Neural cell (in vitro differentiated cells): ENCODE data around the gene DIP2C. TPM values are rescaled to one million over a fixed set of nuclear protein-coding genes. Genes with fewer than 3 reads are reported as not detected.

Experiments
- H2AFZ ChIP-seq: fragments of 200-600, 300-800 bp; sonication (generic), shearing (Covaris generic); 2 replicates; pipeline ENCODE4 v1.6.0; 2014; ENCODE audit warnings: low read depth, mild to moderate bottlenecking, antibody characterized with exemption, low read length, moderate library complexity
- H3F3A ChIP-seq: fragments of 200-600 bp; shearing (Covaris generic); 2 replicates; pipeline ENCODE4 v1.6.1; 2016; ENCODE audit warnings: mild to moderate bottlenecking, moderate library complexity, mixed read lengths, antibody characterized with exemption, low read length; ENCODE audit not compliant: insufficient read depth, poor library complexity, severe bottlenecking
- H3K27ac ChIP-seq: fragments of 200-600, 300-800 bp; sonication (generic), shearing (Covaris generic); 2 replicates; pipeline ENCODE4 v1.5.1; 2014; ENCODE audit warnings: mild to moderate bottlenecking, low read length, moderate library complexity
- H3K27me3 ChIP-seq: fragments of 300-800, 200-600 bp; sonication (generic), shearing (Covaris generic); 2 replicates; pipeline ENCODE4 v1.6.0; 2014; ENCODE audit warnings: mild to moderate bottlenecking, low read depth, low read length, moderate library complexity; ENCODE audit not compliant: insufficient read depth
- H3K36me3 ChIP-seq: fragments of 300-800, 200-600 bp; sonication (generic), shearing (Covaris generic); 2 replicates; pipeline ENCODE4 v1.5.1; 2014; ENCODE audit warnings: mild to moderate bottlenecking, antibody characterized with exemption, low read length, moderate library complexity; ENCODE audit not compliant: insufficient read depth
- H3K4me2 ChIP-seq: fragments of 300-800, 200-600 bp; sonication (generic), shearing (Covaris generic); 2 replicates; pipeline ENCODE4 v1.6.0; 2014; ENCODE audit warnings: mild to moderate bottlenecking, low read length
- H3K4me3 ChIP-seq: fragments of 300-800, 200-600 bp; sonication (generic), shearing (Covaris generic); 2 replicates; pipeline ENCODE4 v1.5.1; 2014; ENCODE audit warnings: mild to moderate bottlenecking, low read length, moderate library complexity
- H3K79me2 ChIP-seq: fragments of 200-600 bp; shearing (Covaris generic); replicated peaks from 2 replicates; pipeline ENCODE4 v1.6.0; 2014; ENCODE audit warnings: mild to moderate bottlenecking, low read length, moderate library complexity; ENCODE audit not compliant: insufficient read depth
- H3K9ac ChIP-seq: fragments of 300-800, 200-600 bp; sonication (generic), shearing (Covaris generic); 2 replicates; pipeline ENCODE4 v1.6.1; 2016; ENCODE audit warnings: mild to moderate bottlenecking, low read length, mixed read lengths
- H3K9me2 ChIP-seq: fragments of 200-600 bp; shearing (Covaris generic); 2 replicates; pipeline ENCODE4 v1.6.1; 2016; ENCODE audit warnings: mild to moderate bottlenecking, low read length, mixed read lengths; ENCODE audit not compliant: insufficient read depth
- H3K9me3 ChIP-seq: fragments of 200-600, 300-800 bp; sonication (generic), shearing (Covaris generic); 2 replicates; pipeline ENCODE4 v1.6.1; 2016; ENCODE audit warnings: mild to moderate bottlenecking, mixed run types, low read length, moderate library complexity, mixed read lengths
- H4K20me1 ChIP-seq: fragments of 200-600 bp; shearing (Covaris generic); 2 replicates; pipeline ENCODE4 v1.6.1; 2016; ENCODE audit warnings: mild to moderate bottlenecking, mixed run types; ENCODE audit not compliant: insufficient read depth
- EP300 ChIP-seq: fragments of 450-650 bp; conservative IDR thresholded peaks from 2 replicates; pipeline ENCODE4 v1.6.1; 2014; ENCODE audit warnings: antibody characterized with exemption, mild to moderate bottlenecking, moderate library complexity; ENCODE audit not compliant: poor library complexity, severe bottlenecking
- EZH2 ChIP-seq: fragments of 200-600, 300-800 bp; shearing (Covaris generic), sonication (generic); IDR thresholded peaks from 2 replicates; pipeline ENCODE4 v1.6.1; 2014; ENCODE audit warnings: antibody characterized with exemption, low read length, borderline replicate concordance, mild to moderate bottlenecking; ENCODE audit not compliant: insufficient read depth, poor library complexity, severe bottlenecking
- MXI1 ChIP-seq: fragments of 450-650 bp; conservative IDR thresholded peaks from 2 replicates; pipeline ENCODE4 v1.6.1; 2014; ENCODE audit warnings: antibody characterized with exemption, mild to moderate bottlenecking; ENCODE audit not compliant: poor library complexity, severe bottlenecking
- POLR2AphosphoS5 ChIP-seq: IDR thresholded peaks from 2 replicates; pipeline ENCODE4 v1.6.1; 2012
- RAD21 ChIP-seq: fragments of 450-650 bp; conservative IDR thresholded peaks from 2 replicates; pipeline ENCODE4 v1.6.1; 2014; ENCODE audit warnings: antibody characterized with exemption, mild to moderate bottlenecking, moderate library complexity
- SMC3 ChIP-seq: fragments of 450-650 bp; conservative IDR thresholded peaks from 2 replicates; pipeline ENCODE4 v1.6.1; 2014; ENCODE audit warnings: antibody characterized with exemption, mild to moderate bottlenecking, moderate library complexity; ENCODE audit not compliant: poor library complexity
- TAF1 ChIP-seq: IDR thresholded peaks from 2 replicates; pipeline ENCODE4 v1.6.1; 2012; ENCODE audit warnings: low read depth
- polyA plus RNA-seq: library from polyadenylated mRNA; depleted of rRNA; stranded (reverse); fragments of >200 nt; gene quantifications from 2 replicates; pipeline ENCODE4 v1.2.3, GENCODE V29; 2014
- TF ChIP-seq, protein P1 (sequence below): fragments of 450-650 bp; IDR thresholded peaks from 2 replicates; pipeline ENCODE4 v1.5.1; 2014; ENCODE audit warnings: antibody characterized with exemption, mild to moderate bottlenecking, moderate library complexity; ENCODE audit not compliant: poor library complexity, severe bottlenecking
- TF ChIP-seq, protein P2 (sequence below): IDR thresholded peaks from 2 replicates; pipeline ENCODE4 v1.6.1; 2012; ENCODE audit warnings: borderline replicate concordance

The DIP2C gene
- polyA plus RNA-seq, 1 donor from 2014 or later = 24.1 TPM

DNA sequence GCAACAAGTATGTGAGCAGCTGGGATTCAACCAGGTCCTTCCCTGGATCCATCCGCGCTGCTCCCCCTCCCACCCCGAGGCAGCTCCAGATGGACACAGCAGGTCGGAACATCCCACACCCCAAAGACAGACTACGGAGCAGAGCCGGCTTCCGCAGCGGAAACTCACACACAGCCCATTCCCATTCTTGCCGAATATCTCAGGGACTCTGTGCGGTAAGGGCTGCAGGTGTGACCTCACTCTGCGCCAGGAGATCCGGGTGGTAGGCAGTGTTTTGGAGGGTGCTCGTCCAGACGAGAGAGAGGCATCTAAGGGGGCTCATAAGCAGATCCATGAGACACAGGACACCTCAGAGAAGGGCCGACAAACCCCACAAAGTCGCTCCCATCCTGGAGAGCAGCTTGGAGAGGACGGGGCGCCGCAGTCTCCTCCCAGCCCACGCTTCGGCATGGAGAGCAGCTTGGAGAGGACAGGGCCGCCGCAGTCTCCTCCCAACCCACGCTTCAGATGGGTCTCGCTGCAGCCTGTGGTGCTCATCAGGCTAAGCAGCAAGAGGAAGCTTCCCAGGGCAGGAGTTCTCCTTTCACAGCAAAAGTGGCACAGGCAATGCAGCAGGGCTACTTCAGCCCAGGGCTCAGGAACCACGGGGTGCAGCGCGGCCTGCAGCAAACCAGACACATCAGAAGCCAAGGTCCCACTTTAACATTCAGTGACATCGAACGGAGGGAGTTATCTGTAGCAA, 179.9 kb downstream of the DIP2C start:
- H3K27ac ChIP-seq = peak overlapping the region; percentile 82
- peak overlapping the region; percentile 63 for H3K9ac ChIP-seq
- H3K27me3 ChIP-seq = no peaks in the 10 kb centered on the region

DNA sequence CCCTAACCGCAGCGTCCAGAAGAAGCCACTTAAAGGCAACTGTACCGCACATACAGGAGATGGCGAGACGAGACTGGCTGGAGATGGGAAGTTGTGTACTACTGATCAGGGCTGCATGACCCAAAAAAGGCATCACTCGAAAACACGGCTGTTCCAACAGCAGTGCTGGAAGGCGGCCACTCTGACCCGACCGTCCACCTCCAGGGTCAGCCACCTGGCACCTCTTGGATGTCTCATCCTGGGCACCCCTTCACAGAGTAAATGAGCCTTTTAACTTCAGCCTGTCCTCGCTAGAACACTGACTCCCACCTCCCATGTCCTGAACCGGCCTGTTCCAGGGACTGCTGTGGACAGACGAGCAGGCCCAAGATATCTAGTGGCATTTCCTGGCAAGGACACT, 180.7 kb downstream of the DIP2C start:
- H3K27ac ChIP-seq = no peak overlapping the region

More for the DNA sequence above, 179.9 kb downstream of the DIP2C start:
- no peak overlapping the region for H2AFZ ChIP-seq
- H4K20me1 ChIP-seq = peaks cover 4% of the 10 kb centered on the region
- TF ChIP-seq POLR2AphosphoS5 (no peak), EZH2 (no peak), MXI1 (no peak), TAF1 (no peak), EP300 (no peak), RAD21 (no peak), SMC3 (no peak)
- TF ChIP-seq, protein P1, sequence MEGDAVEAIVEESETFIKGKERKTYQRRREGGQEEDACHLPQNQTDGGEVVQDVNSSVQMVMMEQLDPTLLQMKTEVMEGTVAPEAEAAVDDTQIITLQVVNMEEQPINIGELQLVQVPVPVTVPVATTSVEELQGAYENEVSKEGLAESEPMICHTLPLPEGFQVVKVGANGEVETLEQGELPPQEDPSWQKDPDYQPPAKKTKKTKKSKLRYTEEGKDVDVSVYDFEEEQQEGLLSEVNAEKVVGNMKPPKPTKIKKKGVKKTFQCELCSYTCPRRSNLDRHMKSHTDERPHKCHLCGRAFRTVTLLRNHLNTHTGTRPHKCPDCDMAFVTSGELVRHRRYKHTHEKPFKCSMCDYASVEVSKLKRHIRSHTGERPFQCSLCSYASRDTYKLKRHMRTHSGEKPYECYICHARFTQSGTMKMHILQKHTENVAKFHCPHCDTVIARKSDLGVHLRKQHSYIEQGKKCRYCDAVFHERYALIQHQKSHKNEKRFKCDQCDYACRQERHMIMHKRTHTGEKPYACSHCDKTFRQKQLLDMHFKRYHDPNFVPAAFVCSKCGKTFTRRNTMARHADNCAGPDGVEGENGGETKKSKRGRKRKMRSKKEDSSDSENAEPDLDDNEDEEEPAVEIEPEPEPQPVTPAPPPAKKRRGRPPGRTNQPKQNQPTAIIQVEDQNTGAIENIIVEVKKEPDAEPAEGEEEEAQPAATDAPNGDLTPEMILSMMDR = no peak
- TF ChIP-seq, protein P2, sequence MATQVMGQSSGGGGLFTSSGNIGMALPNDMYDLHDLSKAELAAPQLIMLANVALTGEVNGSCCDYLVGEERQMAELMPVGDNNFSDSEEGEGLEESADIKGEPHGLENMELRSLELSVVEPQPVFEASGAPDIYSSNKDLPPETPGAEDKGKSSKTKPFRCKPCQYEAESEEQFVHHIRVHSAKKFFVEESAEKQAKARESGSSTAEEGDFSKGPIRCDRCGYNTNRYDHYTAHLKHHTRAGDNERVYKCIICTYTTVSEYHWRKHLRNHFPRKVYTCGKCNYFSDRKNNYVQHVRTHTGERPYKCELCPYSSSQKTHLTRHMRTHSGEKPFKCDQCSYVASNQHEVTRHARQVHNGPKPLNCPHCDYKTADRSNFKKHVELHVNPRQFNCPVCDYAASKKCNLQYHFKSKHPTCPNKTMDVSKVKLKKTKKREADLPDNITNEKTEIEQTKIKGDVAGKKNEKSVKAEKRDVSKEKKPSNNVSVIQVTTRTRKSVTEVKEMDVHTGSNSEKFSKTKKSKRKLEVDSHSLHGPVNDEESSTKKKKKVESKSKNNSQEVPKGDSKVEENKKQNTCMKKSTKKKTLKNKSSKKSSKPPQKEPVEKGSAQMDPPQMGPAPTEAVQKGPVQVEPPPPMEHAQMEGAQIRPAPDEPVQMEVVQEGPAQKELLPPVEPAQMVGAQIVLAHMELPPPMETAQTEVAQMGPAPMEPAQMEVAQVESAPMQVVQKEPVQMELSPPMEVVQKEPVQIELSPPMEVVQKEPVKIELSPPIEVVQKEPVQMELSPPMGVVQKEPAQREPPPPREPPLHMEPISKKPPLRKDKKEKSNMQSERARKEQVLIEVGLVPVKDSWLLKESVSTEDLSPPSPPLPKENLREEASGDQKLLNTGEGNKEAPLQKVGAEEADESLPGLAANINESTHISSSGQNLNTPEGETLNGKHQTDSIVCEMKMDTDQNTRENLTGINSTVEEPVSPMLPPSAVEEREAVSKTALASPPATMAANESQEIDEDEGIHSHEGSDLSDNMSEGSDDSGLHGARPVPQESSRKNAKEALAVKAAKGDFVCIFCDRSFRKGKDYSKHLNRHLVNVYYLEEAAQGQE = no peak
- peaks cover 66% of the 10 kb centered on the region for H3K79me2 ChIP-seq
- no peaks in the 10 kb centered on the region for H3K9me2 ChIP-seq
- H3K36me3 ChIP-seq = no peaks in the 10 kb centered on the region
- H3K4me2 ChIP-seq = no peak overlapping the region
- H3F3A ChIP-seq = no peaks in the 10 kb centered on the region
- peak overlapping the region; percentile 43 for H3K4me3 ChIP-seq
- no peaks in the 10 kb centered on the region for H3K9me3 ChIP-seq

More for the DNA sequence above, 180.7 kb downstream of the DIP2C start:
- Histone ChIP-seq H2AFZ (no peak overlapping the region), H3F3A (no peaks in the 10 kb centered on the region), H3K4me2 (no peak overlapping the region), H3K9me2 (no peaks in the 10 kb centered on the region), H3K79me2 (peaks cover 67% of the 10 kb centered on the region), H3K9ac (no peak overlapping the region), H3K4me3 (no peak overlapping the region), H4K20me1 (peaks cover 1% of the 10 kb centered on the region), H3K36me3 (no peaks in the 10 kb centered on the region), H3K9me3 (no peaks in the 10 kb centered on the region), H3K27me3 (no peaks in the 10 kb centered on the region)
- no peak for TF ChIP-seq RAD21
- no peak for TF ChIP-seq MXI1
- TF ChIP-seq SMC3 = no peak
- TF ChIP-seq TAF1 = no peak
- TF ChIP-seq POLR2AphosphoS5 = no peak
- TF ChIP-seq, protein P2 = no peak
- TF ChIP-seq, protein P1 = no peak
- no peak for TF ChIP-seq EZH2
- no peak for TF ChIP-seq EP300
